ENCODE data around the gene FBXO7. TPM values are rescaled to one million over a fixed set of nuclear protein-coding genes. Genes with fewer than 3 reads are reported as not detected.

Gene FBXO7
- total and polyA plus RNA-seq, 9 of the 15 experiments (the other 6 are each of a cell fraction or from before 2014, with no cell fraction given): 34.0 to 162 (median 85.2) TPM

- TF ChIP-seq DEAF1 (CRISPR knock-in tag; IDR thresholded peaks at IDR 0.05) (no peak), KDM4B (IDR thresholded peaks at IDR 0.05; ENCODE audit: borderline replicate concordance in 2 of 2, low read depth in 1 of 2) (no peak; a peak in 1 of 4 replicates), HMGN3 (IDR thresholded peaks at IDR 0.05; ENCODE audit: borderline replicate concordance, extremely low read depth, insufficient read length, low read depth, low read length) (peak; percentile 39), ZHX1 (conservative IDR thresholded peaks at IDR 0.05; ENCODE audit: low read length) (no peak), FIP1L1 (IDR thresholded peaks at IDR 0.05; ENCODE audit: low read depth, low read length, poor library complexity, severe bottlenecking) (no peak), RBM17 (IDR thresholded peaks at IDR 0.05; ENCODE audit: borderline replicate concordance, low read depth, low read length) (no peak), NR3C1 (CRISPR knock-in tag; IDR thresholded peaks at IDR 0.05) (0 out of 2 replicates have a peak, but pooled peaks have one; percentile 9), CBX1 (IDR thresholded peaks at IDR 0.05; ENCODE audit: low read depth) (0 out of 2 replicates have a peak, but pooled peaks have one; percentile 35), TGIF2 (CRISPR knock-in tag; IDR thresholded peaks at IDR 0.05) (no peak), TAF1 (IDR thresholded peaks at IDR 0.05; ENCODE audit: control insufficient read depth, extremely low read depth, insufficient read depth, low read length, severe bottlenecking) (peak; percentile 66), NCOR1 (IDR thresholded peaks at IDR 0.05) (peak; percentile 39), HDAC1 (IDR thresholded peaks at IDR 0.05) (peak in 1 of 2 experiments; percentile 59; a peak in 1 of 4 replicates), SAFB2 (IDR thresholded peaks at IDR 0.05; ENCODE audit: borderline replicate concordance, low read depth, low read length, severe bottlenecking) (no peak), SP2 (IDR thresholded peaks at IDR 0.05; ENCODE audit: extremely low read depth, low read depth, low read length, poor library complexity, severe bottlenecking) (no peak), CTCFL (IDR thresholded peaks at IDR 0.05; ENCODE audit: borderline replicate concordance, insufficient read depth, low read depth, low read length, poor library complexity, severe bottlenecking) (peak; percentile 84), POLR2AphosphoS5 (IDR thresholded peaks at IDR 0.05; ENCODE audit: control insufficient read depth, insufficient read depth, low read depth, low read length) (peak; percentile 28; the same call in 1 of the 2 replicates), MEIS2 (IDR thresholded peaks at IDR 0.05; ENCODE audit: partially characterized antibody) (peak; percentile 54), CHD4 (IDR thresholded peaks at IDR 0.05; ENCODE audit: insufficient read depth, insufficient replicate concordance, low read depth, low read length, poor library complexity, severe bottlenecking) (no peak), XRCC4 (IDR thresholded peaks at IDR 0.05; ENCODE audit: extremely low read depth, insufficient read depth, insufficient read length) (no peak)
These were observed at the start of gene FBXO7 (continued) for GRCh38 chr22:32474635-32475467.
